Activated CD4-positive, alpha-beta T cell treated with anti-CD3 and anti-CD28 coated beads for 4 hours (primary cell): ENCODE data around the gene SPCS3.

Experiments used
- DNase-seq, 2 donors: peaks; one replicate each; pipeline ENCODE4 v3.0.0-alpha.2; 2020

Gene SPCS3

GRCh38 chr4:176354884-176355283 is 35.1 kb downstream of the SPCS3 start:
- DNase-seq, result no peak

- no peak for DNase-seq
Observed at GRCh38 chr4:176357359-176358082, 37.8 kb downstream of the SPCS3 start.

GRCh38 chr4:176358083-176358469 is 38.3 kb downstream of the SPCS3 start:
- DNase-seq, result no peak

GRCh38 chr4:176359590-176359989 is 39.8 kb downstream of the SPCS3 start:
- no peak for DNase-seq

GRCh38 chr4:176360446-176360845 is 40.7 kb downstream of the SPCS3 start:
- DNase-seq, result no peak

- no peak for DNase-seq
Observed at GRCh38 chr4:176363072-176363471, 43.3 kb downstream of the SPCS3 start.

GRCh38 chr4:176367771-176368465 is 48.2 kb downstream of the SPCS3 start:
- DNase-seq, result no peak

GRCh38 chr4:176376032-176376614 is 56.4 kb downstream of the SPCS3 start:
- DNase-seq, result no peak

- DNase-seq, result no peak
Observed at GRCh38 chr4:176377780-176378179, 58.0 kb downstream of the SPCS3 start.

GRCh38 chr4:176380352-176381157 is 60.8 kb downstream of the SPCS3 start:
- no peak for DNase-seq
